HepG2 (cell line): Measurements from ENCODE around the gene RRP12. TPM values are rescaled to one million over a fixed set of nuclear protein-coding genes. Genes with fewer than 3 reads are reported as not detected.

ENCODE experiments used
- ATAC-seq: fragments of 200-7000 bp; cut with Tn5 transposase; 3 replicates; pipeline ENCODE4 v1.9.1; 2020; ENCODE audit warnings: mild to moderate bottlenecking, moderate library complexity
- Bru-seq: library from RNA; stranded (reverse); fragments of 400-500 nt; gene quantifications from one replicate; lab custom pipeline; 2021; lab: Mats Ljungman, UMichigan
- BruChase-seq, 2 experiments: library from RNA; stranded (reverse); fragments of 400-500 nt; gene quantifications; one replicate each; lab custom pipeline; 2021; lab: Mats Ljungman, UMichigan
- BruUV-seq: library from RNA; stranded (reverse); fragments of 400-500 nt; replicated peaks from 2 replicates; lab custom pipeline; 2021; lab: Mats Ljungman, UMichigan
- CTCF ChIA-PET: fragments of 300-600 bp; formaldehyde crosslinking; extraction: SDS; loops from one replicate; lab custom pipeline; 2021; ENCODE audit warnings: low total read pairs, inconsistent platforms, low intra/inter-chr PET ratio; lab: Yijun Ruan, JAX
- POLR2A ChIA-PET: fragments of 350-600 bp; sonication (Branson Sonifier 250); formaldehyde crosslinking; loops from one replicate; lab custom pipeline; 2020; ENCODE audit warnings: antibody characterized with exemption, inconsistent platforms; lab: Yijun Ruan, JAX
- DNase-seq: peaks from one replicate; pipeline ENCODE4 v3.0.0-alpha.2; 2015; ENCODE audit warnings: low spot score
- FAIRE-seq: peaks from 3 replicates; lab custom pipeline; 2011; peaks lifted over from hg19 to GRCh38; lab: Jason Lieb, UNC
- H2AFZ ChIP-seq: one replicate; pipeline ENCODE4 v1.6.1; 2011; ENCODE audit warnings: low read length, inconsistent platforms
- H3K27ac ChIP-seq: fragments of 300-600 bp; 3 replicates; pipeline ENCODE4 v1.8.0; 2011; ENCODE audit warnings: mixed run types, mild to moderate bottlenecking, mixed read lengths, low read length, inconsistent platforms; ENCODE audit not compliant: insufficient read depth; ENCODE audit errors: extremely low read length
- H3K27me3 ChIP-seq, 2 experiments: fragments of 200-600 bp in 1 of 2; 2 replicates in 1 of 2; 3 replicates in 1 of 2; pipeline versions ENCODE4 v1.6.0 to v1.8.0; 2011; ENCODE audit warnings: low read length in 2 of 2, mild to moderate bottlenecking in 2 of 2, moderate library complexity in 2 of 2, inconsistent platforms in 1 of 2; ENCODE audit not compliant: insufficient read depth in 2 of 2, control insufficient read depth in 1 of 2
- H3K36me3 ChIP-seq, 2 experiments: fragments of 200-600 bp in 1 of 2; replicated peaks in 1 of 2; 2 replicates in 1 of 2; 3 replicates in 1 of 2; pipeline versions ENCODE4 v1.5.1 to v1.8.0; 2011; ENCODE audit warnings: low read length in 2 of 2, inconsistent platforms in 1 of 2; ENCODE audit not compliant: insufficient read depth in 2 of 2, control insufficient read depth in 1 of 2
- H3K4me1 ChIP-seq: 2 replicates; pipeline ENCODE4 v1.5.1; 2012; ENCODE audit warnings: low read length, inconsistent platforms; ENCODE audit not compliant: insufficient read depth
- H3K4me2 ChIP-seq: 2 replicates; pipeline ENCODE4 v1.6.0; 2011; ENCODE audit warnings: low read depth, low read length, inconsistent platforms
- H3K4me3 ChIP-seq, 3 experiments: fragments of 200-600 bp in 1 of 3; sonication (generic), shearing (Covaris generic) in 1 of 3; replicated peaks in 1 of 3; 2 replicates each; pipeline ENCODE4 v1.5.1; 2011 to 2016; ENCODE audit warnings: low read length in 3 of 3, inconsistent platforms in 2 of 3, low read depth in 2 of 3, mild to moderate bottlenecking in 2 of 3, control low read depth in 1 of 3, mixed read lengths in 1 of 3; ENCODE audit not compliant: insufficient read depth in 1 of 3
- H3K79me2 ChIP-seq: one replicate; pipeline ENCODE4 v1.6.1; 2011; ENCODE audit warnings: low read length, inconsistent platforms; ENCODE audit not compliant: insufficient read depth
- H3K9ac ChIP-seq: 2 replicates; pipeline ENCODE4 v1.6.0; 2011; ENCODE audit warnings: mild to moderate bottlenecking, low read depth, low read length, inconsistent platforms; ENCODE audit not compliant: insufficient read depth
- H3K9me3 ChIP-seq: 2 replicates; pipeline ENCODE4 v1.5.1; 2012; ENCODE audit warnings: mild to moderate bottlenecking, low read length
- H4K20me1 ChIP-seq: 2 replicates; pipeline ENCODE4 v1.6.0; 2011; ENCODE audit warnings: inconsistent platforms, mild to moderate bottlenecking, low read length, moderate library complexity; ENCODE audit not compliant: insufficient read depth
- HMGA1 ChIP-seq: sonication (generic); formaldehyde crosslinking; conservative IDR thresholded peaks from 2 replicates; pipeline ENCODE4 v1.4.0; 2020; ENCODE audit warnings: missing genetic modification reagents
- KDM4B ChIP-seq: sonication (generic); formaldehyde crosslinking; IDR thresholded peaks from 2 replicates; pipeline ENCODE4 v1.4.0; 2020; ENCODE audit warnings: missing genetic modification reagents
- ZNF446 ChIP-seq: sonication (generic); formaldehyde crosslinking; IDR thresholded peaks from 2 replicates; pipeline ENCODE4 v1.5.0; 2020; ENCODE audit warnings: mild to moderate bottlenecking, missing genetic modification reagents
- WGBS: methylation state at CpG from one replicate; pipeline ENCODE4 v1.1.6; 2017; ENCODE audit warnings: low lambda C conversion rate; 5-methylcytosine and 5-hydroxymethylcytosine counted together
- in situ Hi-C: cut with HindIII; loops from 2 replicates; pipeline ENCODE4 v1.10.0; 2017; ENCODE audit warnings: low pct_unique_long_range_greater_than_20kb; ENCODE audit not compliant: extremely low pct_ligation_motif_present
- intact Hi-C: fragments of 100-400 bp; cut with micrococcal nuclease; formaldehyde crosslinking; loops from one replicate; pipeline ENCODE4 v1.10.0; 2022; ENCODE audit not compliant: unreplicated experiment
- long read RNA-seq, 2 experiments: library from RNA in 1 of 2; library from polyadenylated mRNA in 1 of 2; stranded (forward) in 1 of 2; unstranded in 1 of 2; transcript quantifications; one replicate each; pipeline ENCODE4 v2.0.0, GENCODE V29; 2019 to 2022
- polyA minus RNA-seq, 3 experiments: library from RNA; depleted of rRNA, polyadenylated mRNA; stranded (reverse); fragments of >200 nt; gene quantifications; 2 replicates each; pipeline ENCODE4 v1.2.3, GENCODE V29; 2011; ENCODE audit warnings: low replicate concordance in 1 of 3
- polyA plus RNA-seq, 8 experiments: library from polyadenylated mRNA; depleted of rRNA in 3 of 8; stranded (reverse) in 7 of 8; unstranded in 1 of 8; fragments of >200 nt; fragmentation: Illumina TruSeq in 4 of 8; extraction: Trizol in 4 of 8; gene quantifications; 2 replicates each; pipeline versions ENCODE4 v1.2.1 to v1.2.3, GENCODE V29; 2011 to 2016; ENCODE audit warnings: low read depth in 4 of 8, missing spikeins in 1 of 8, mixed read lengths in 1 of 8; ENCODE audit not compliant: insufficient read depth in 1 of 8
- total RNA-seq, 5 experiments: library from RNA; depleted of rRNA; stranded (reverse); fragments of >200 nt; fragmentation: Illumina TruSeq; extraction: Trizol; gene quantifications; 2 replicates each; pipeline ENCODE4 v1.2.3, GENCODE V29; 2016; ENCODE audit warnings: low read depth in 1 of 5
- TF ChIP-seq, protein P1 (sequence below): sonication (generic); formaldehyde crosslinking; IDR thresholded peaks from 2 replicates; pipeline ENCODE4 v1.4.0; 2020; ENCODE audit warnings: missing genetic modification reagents, mild to moderate bottlenecking, borderline replicate concordance

The RRP12 gene, protein sequence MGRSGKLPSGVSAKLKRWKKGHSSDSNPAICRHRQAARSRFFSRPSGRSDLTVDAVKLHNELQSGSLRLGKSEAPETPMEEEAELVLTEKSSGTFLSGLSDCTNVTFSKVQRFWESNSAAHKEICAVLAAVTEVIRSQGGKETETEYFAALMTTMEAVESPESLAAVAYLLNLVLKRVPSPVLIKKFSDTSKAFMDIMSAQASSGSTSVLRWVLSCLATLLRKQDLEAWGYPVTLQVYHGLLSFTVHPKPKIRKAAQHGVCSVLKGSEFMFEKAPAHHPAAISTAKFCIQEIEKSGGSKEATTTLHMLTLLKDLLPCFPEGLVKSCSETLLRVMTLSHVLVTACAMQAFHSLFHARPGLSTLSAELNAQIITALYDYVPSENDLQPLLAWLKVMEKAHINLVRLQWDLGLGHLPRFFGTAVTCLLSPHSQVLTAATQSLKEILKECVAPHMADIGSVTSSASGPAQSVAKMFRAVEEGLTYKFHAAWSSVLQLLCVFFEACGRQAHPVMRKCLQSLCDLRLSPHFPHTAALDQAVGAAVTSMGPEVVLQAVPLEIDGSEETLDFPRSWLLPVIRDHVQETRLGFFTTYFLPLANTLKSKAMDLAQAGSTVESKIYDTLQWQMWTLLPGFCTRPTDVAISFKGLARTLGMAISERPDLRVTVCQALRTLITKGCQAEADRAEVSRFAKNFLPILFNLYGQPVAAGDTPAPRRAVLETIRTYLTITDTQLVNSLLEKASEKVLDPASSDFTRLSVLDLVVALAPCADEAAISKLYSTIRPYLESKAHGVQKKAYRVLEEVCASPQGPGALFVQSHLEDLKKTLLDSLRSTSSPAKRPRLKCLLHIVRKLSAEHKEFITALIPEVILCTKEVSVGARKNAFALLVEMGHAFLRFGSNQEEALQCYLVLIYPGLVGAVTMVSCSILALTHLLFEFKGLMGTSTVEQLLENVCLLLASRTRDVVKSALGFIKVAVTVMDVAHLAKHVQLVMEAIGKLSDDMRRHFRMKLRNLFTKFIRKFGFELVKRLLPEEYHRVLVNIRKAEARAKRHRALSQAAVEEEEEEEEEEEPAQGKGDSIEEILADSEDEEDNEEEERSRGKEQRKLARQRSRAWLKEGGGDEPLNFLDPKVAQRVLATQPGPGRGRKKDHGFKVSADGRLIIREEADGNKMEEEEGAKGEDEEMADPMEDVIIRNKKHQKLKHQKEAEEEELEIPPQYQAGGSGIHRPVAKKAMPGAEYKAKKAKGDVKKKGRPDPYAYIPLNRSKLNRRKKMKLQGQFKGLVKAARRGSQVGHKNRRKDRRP (N-terminal part only)
- 30.6 and 39.4 TPM in 2 replicates for total RNA-seq (2016; rRNA removed; fragmentation: Illumina TruSeq; extraction: Trizol)
- total RNA-seq (2016; cell fraction: cytosol; rRNA removed; fragmentation: Illumina TruSeq; extraction: Trizol; ENCODE audit: low read depth): 40.0 and 40.9 TPM in 2 replicates
- 23.4 and 36.6 TPM in 2 replicates for total RNA-seq (2016; cell fraction: insoluble cytoplasmic fraction; rRNA removed; fragmentation: Illumina TruSeq; extraction: Trizol)
- total RNA-seq (2016; cell fraction: membrane; rRNA removed; fragmentation: Illumina TruSeq; extraction: Trizol): 11.2 and 11.4 TPM in 2 replicates
- 31.1 and 33.1 TPM in 2 replicates for total RNA-seq (2016; cell fraction: nucleus; rRNA removed; fragmentation: Illumina TruSeq; extraction: Trizol)
- polyA plus RNA-seq (2011; rRNA removed): 13.2 and 18.6 TPM in 2 replicates
- polyA plus RNA-seq (2011; cell fraction: cytosol; rRNA removed): 5.0 and 5.1 TPM in 2 replicates
- 51.4 and 59.2 TPM in 2 replicates for polyA plus RNA-seq (2011; cell fraction: nucleus; rRNA removed)
- polyA plus RNA-seq (2012): 17.9 and 28.3 TPM in 2 replicates
- polyA plus RNA-seq (2016; cell fraction: cytosol; fragmentation: Illumina TruSeq; extraction: Trizol; ENCODE audit: low read depth): 6.7 and 7.7 TPM in 2 replicates
- 20.0 and 25.7 TPM in 2 replicates for polyA plus RNA-seq (2016; cell fraction: insoluble cytoplasmic fraction; fragmentation: Illumina TruSeq; extraction: Trizol; ENCODE audit: low read depth)
- polyA plus RNA-seq (2016; cell fraction: membrane; fragmentation: Illumina TruSeq; extraction: Trizol; ENCODE audit: low read depth): 4.0 and 4.5 TPM in 2 replicates
- polyA plus RNA-seq (2016; cell fraction: nucleus; fragmentation: Illumina TruSeq; extraction: Trizol; ENCODE audit: insufficient read depth, low read depth): 51.3 and 56.0 TPM in 2 replicates
- 43.7 and 49.7 TPM in 2 replicates for polyA minus RNA-seq (2011; rRNA and poly(A)+ RNA removed; ENCODE audit: low replicate concordance)
- 12.0 and 15.7 TPM in 2 replicates for polyA minus RNA-seq (2011; cell fraction: cytosol; rRNA and poly(A)+ RNA removed)
- polyA minus RNA-seq (2011; cell fraction: nucleus; rRNA and poly(A)+ RNA removed): 22.4 and 29.6 TPM in 2 replicates
- Bru-seq, nascent RNA: percentile 51 among the genes with signal in this experiment
- percentile 71 among the genes with signal in this experiment for BruChase-seq, experiment 1, labeled RNA remaining after a 6-hour chase
- percentile 62 among the genes with signal in this experiment for BruChase-seq, experiment 2, labeled RNA remaining after a 2-hour chase
- long read RNA-seq, experiment 1, full-length matches to known transcripts: 3 of 10 reads
- long read RNA-seq, experiment 1, partial matches to known transcripts: 5 of 10 reads
- long read RNA-seq, experiment 1, other reads (novel, unspliced or antisense): 2 of 10 reads
- long read RNA-seq, experiment 2, full-length matches to known transcripts: 9 of 129 reads
- long read RNA-seq, experiment 2, partial matches to known transcripts: 98 of 129 reads
- long read RNA-seq, experiment 2, other reads (novel, unspliced or antisense): 22 of 129 reads

DNA sequence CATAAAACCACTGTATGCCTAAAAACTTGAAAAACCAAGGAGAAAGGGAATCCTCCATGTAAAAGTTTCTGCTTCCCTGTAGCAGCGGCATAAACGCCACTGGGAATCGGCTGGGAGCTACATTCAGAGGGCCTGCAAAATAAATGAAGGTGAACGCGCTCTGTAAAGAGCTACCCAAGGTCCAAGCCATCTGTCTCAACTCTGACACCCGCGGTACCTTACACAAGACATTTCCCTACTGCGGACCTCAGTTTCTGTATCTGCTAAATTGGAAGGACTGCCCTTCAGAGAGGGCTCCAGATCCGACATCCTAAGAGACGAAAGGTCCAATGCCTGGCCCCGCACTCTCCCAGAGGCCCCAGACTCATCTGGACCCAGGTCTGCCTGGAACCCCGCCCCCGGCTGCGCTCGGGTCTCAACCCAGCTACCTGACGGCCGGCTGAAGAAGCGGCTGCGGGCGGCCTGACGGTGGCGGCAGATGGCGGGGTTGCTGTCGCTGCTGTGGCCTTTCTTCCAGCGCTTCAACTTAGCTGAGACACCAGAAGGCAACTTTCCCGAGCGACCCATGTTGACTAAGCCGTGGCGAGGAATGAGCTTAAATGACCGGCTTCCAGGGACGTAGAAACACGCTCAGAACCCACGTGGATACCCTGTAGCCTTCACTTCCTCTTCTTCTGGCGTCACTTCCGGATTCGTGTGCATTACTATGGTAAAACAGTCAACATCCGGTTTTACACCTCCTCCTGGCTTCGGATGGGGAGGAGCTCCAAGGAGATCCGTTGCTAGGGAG lies at the start of gene RRP12:
Gene RRP12 (minus strand): TSS at position 676 of the 790 bp plus-strand sequence. CDS start 109 bp downstream, at position 567.
- Histone ChIP-seq H4K20me1 (no peaks in the 10 kb centered on the region), H3K4me1 (peaks cover 13% of the 10 kb centered on the region; the same call in 1 of the 2 replicates), H3K4me2 (peak within 1 kb of the TSS; percentile 88), H3K9ac (peak within 1 kb of the TSS; percentile 85), H3K27me3 (no peaks in the 10 kb centered on the region; a peak in 1 of 5 replicates), H3K4me3 (peak within 1 kb of the TSS; percentile 72 to 92 (median 87)), H2AFZ (peak within 1 kb of the TSS; percentile 82), H3K79me2 (peaks cover 12% of the 10 kb centered on the region), H3K36me3 (peaks cover 2 to 16% of the 10 kb centered on the region in 2 experiments; a peak in 4 of 5 replicates), H3K27ac (peak within 1 kb of the TSS; percentile 83), H3K9me3 (no peaks in the 10 kb centered on the region)
- TSS peak; percentile 94 for BruUV-seq
- ATAC-seq (peak; percentile 92), FAIRE-seq (peak; percentile 96), DNase-seq (peak; percentile 99)
- WGBS: 2% methylated on average over 15 of the region's 39 CpGs
- ChIA-PET POLR2A (interaction anchor here (0.9 to 2.2 kb wide), 18 partner anchors 10 to 287 kb away, joined by 3 to 13 read pairs (median 5); partner anchors contain the start of genes ARHGAP19, AVPI1 and PGAM1), CTCF (no interaction called here)
- intact Hi-C loops (loop anchor here (5.0 kb wide), 1 partner anchor 109 kb away; the partner anchor contains the start of gene ARHGAP19), in situ Hi-C loops (no loop called here)
- TF ChIP-seq, protein P1, sequence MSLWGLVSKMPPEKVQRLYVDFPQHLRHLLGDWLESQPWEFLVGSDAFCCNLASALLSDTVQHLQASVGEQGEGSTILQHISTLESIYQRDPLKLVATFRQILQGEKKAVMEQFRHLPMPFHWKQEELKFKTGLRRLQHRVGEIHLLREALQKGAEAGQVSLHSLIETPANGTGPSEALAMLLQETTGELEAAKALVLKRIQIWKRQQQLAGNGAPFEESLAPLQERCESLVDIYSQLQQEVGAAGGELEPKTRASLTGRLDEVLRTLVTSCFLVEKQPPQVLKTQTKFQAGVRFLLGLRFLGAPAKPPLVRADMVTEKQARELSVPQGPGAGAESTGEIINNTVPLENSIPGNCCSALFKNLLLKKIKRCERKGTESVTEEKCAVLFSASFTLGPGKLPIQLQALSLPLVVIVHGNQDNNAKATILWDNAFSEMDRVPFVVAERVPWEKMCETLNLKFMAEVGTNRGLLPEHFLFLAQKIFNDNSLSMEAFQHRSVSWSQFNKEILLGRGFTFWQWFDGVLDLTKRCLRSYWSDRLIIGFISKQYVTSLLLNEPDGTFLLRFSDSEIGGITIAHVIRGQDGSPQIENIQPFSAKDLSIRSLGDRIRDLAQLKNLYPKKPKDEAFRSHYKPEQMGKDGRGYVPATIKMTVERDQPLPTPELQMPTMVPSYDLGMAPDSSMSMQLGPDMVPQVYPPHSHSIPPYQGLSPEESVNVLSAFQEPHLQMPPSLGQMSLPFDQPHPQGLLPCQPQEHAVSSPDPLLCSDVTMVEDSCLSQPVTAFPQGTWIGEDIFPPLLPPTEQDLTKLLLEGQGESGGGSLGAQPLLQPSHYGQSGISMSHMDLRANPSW (CRISPR knock-in tag): no peak
- TF ChIP-seq HMGA1 (CRISPR knock-in tag) (no peak), ZNF446 (no peak), KDM4B (no peak; the same call in 1 of the 2 replicates)
